Left lung (tissue), 10 donors: ENCODE data around the gene POU6F2. TPM values are rescaled to one million over a fixed set of nuclear protein-coding genes. Genes with fewer than 3 reads are reported as not detected.
"Not testable (repeated sequence)": the region's sequence is repeated elsewhere in the genome, so short reads cannot be mapped to it uniquely, and the experiment has no call there.

Experiments
- ATAC-seq: fragments of 200-7000 bp; cut with Tn5 transposase; one replicate; pipeline ENCODE4 v1.9.1; 2020; ENCODE audit warnings: moderate library complexity
- DNase-seq, 4 donors: peaks; one replicate each; pipeline ENCODE4 v3.0.0-alpha.2; 2013 to 2020
- H3K27ac ChIP-seq, 2 donors: fragments of 200-600 bp; sonication (generic) in 1 of 2; one replicate each; pipeline versions ENCODE4 v1.5.0 to v1.8.0; 2020 to 2021
- H3K27me3 ChIP-seq, 2 donors: fragments of 200-600 bp; sonication (generic) in 1 of 2; one replicate each; pipeline versions ENCODE4 v1.5.0 to v1.8.0; 2020 to 2021
- H3K36me3 ChIP-seq, 2 donors: fragments of 200-600 bp; sonication (generic) in 1 of 2; one replicate each; pipeline versions ENCODE4 v1.5.0 to v1.8.0; 2020 to 2021
- H3K4me1 ChIP-seq, 2 donors: fragments of 200-600 bp; one replicate each; pipeline ENCODE4 v1.8.0; 2021
- H3K4me3 ChIP-seq, 2 donors: fragments of 200-600 bp; sonication (generic) in 1 of 2; one replicate each; pipeline versions ENCODE4 v1.5.0 to v1.8.0; 2020 to 2021; ENCODE audit warnings: mild to moderate bottlenecking in 1 of 2
- H3K9me3 ChIP-seq, 2 donors: fragments of 200-600 bp; sonication (generic) in 1 of 2; one replicate each; pipeline versions ENCODE4 v1.5.0 to v1.8.0; 2020 to 2021
- CTCF ChIP-seq, 2 donors: fragments of 200-600 bp; sonication (generic) in 1 of 2; IDR thresholded peaks; one replicate each; pipeline versions ENCODE4 v1.5.0 to v1.8.0; 2021; ENCODE audit warnings: antibody characterized with exemption in 2 of 2
- intact Hi-C, 2 donors: fragments of 100-400 bp; cut with DNase I; formaldehyde crosslinking; loops; one replicate each; pipeline versions ENCODE4 v1.11.2 to v1.14.2; 2022
- polyA plus RNA-seq, 6 donors: library from polyadenylated mRNA; unstranded; fragments of 120-200 nt; gene quantifications; one replicate each; pipeline ENCODE4 v1.2.1, GENCODE V29; 2013; ENCODE audit not compliant: insufficient read length in 6 of 6
- total RNA-seq, 2 donors: library from RNA; stranded (reverse); fragmentation: NEBNext Ultra II Directional; extraction: Animal tissue kit (Norgen Biotek cat#: 25700); gene quantifications; one replicate each; pipeline ENCODE4 v1.2.1, GENCODE V29; 2021
- donor health status: DM: no; HTN: yes; CAD: no.
- donor health status: DM: no; HTN: no; CAD: no.

The POU6F2 gene
- total and polyA plus RNA-seq, 8 donors, result 0.08 to 0.32 (median 0.18) TPM; not detected in 3

- TF ChIP-seq CTCF (IDR thresholded peaks at IDR 0.05), result no peak
- no peaks in the 10 kb centered on the region for H3K27me3 ChIP-seq
- intact Hi-C loops, result no loop called here
- no peaks in the 10 kb centered on the region for H3K4me1 ChIP-seq
- H3K9me3 ChIP-seq, result no peaks in the 10 kb centered on the region
- H3K27ac ChIP-seq, result no peak overlapping the region
- ATAC-seq, result no peak
- no peak for DNase-seq
- no peak overlapping the region for H3K4me3 ChIP-seq
- H3K36me3 ChIP-seq, result no peaks in the 10 kb centered on the region
Observed at GRCh38 chr7:39375047-39375873, 397.6 kb downstream of the POU6F2 start.

- no peaks in the 10 kb centered on the region for H3K4me1 ChIP-seq
- H3K27ac ChIP-seq, result no peak overlapping the region
- H3K4me3 ChIP-seq, result no peak overlapping the region
- H3K27me3 ChIP-seq, result no peaks in the 10 kb centered on the region
- no peaks in the 10 kb centered on the region for H3K9me3 ChIP-seq
- H3K36me3 ChIP-seq, result no peaks in the 10 kb centered on the region
- intact Hi-C loops, result no loop called here
- DNase-seq (no peak), ATAC-seq (no peak)
- no peak for TF ChIP-seq CTCF (IDR thresholded peaks at IDR 0.05)
Observed at GRCh38 chr7:39375874-39376190, 398.1 kb downstream of the POU6F2 start.

- H3K4me1 ChIP-seq, H3K27ac ChIP-seq, H3K9me3 ChIP-seq, ATAC-seq, DNase-seq, H3K36me3 ChIP-seq, H3K4me3 ChIP-seq, H3K27me3 ChIP-seq, intact Hi-C loops: not testable (repeated sequence)
Observed at GRCh38 chr7:39376881-39377280, 399.2 kb downstream of the POU6F2 start.

- Histone ChIP-seq H3K36me3 (no peaks in the 10 kb centered on the region), H3K4me3 (no peak overlapping the region), H3K4me1 (no peaks in the 10 kb centered on the region), H3K27ac (no peak overlapping the region), H3K9me3 (no peaks in the 10 kb centered on the region), H3K27me3 (no peaks in the 10 kb centered on the region)
- intact Hi-C loops, result no loop called here
- no peak for TF ChIP-seq CTCF (IDR thresholded peaks at IDR 0.05)
- ATAC-seq (no peak), DNase-seq (no peak)
Observed at GRCh38 chr7:39379416-39379815, 401.7 kb downstream of the POU6F2 start.

GRCh38 chr7:39383136-39383535 is 405.4 kb downstream of the POU6F2 start:
- Histone ChIP-seq H3K9me3 (no peaks in the 10 kb centered on the region), H3K4me3 (no peak overlapping the region), H3K27me3 (no peaks in the 10 kb centered on the region), H3K36me3 (no peaks in the 10 kb centered on the region), H3K27ac (no peak overlapping the region), H3K4me1 (no peaks in the 10 kb centered on the region)
- intact Hi-C loops, result no loop called here
- TF ChIP-seq CTCF (IDR thresholded peaks at IDR 0.05), result no peak
- ATAC-seq, result no peak
- DNase-seq, result no peak

- intact Hi-C loops, result no loop called here
- no peaks in the 10 kb centered on the region for H3K9me3 ChIP-seq
- no peak overlapping the region for H3K27ac ChIP-seq
- H3K36me3 ChIP-seq, result no peaks in the 10 kb centered on the region
- no peak for ATAC-seq
- H3K27me3 ChIP-seq, result no peaks in the 10 kb centered on the region
- TF ChIP-seq CTCF (IDR thresholded peaks at IDR 0.05), result no peak
- H3K4me3 ChIP-seq, result no peak overlapping the region
- no peaks in the 10 kb centered on the region for H3K4me1 ChIP-seq
- no peak for DNase-seq
Observed at GRCh38 chr7:39384386-39384785, 406.7 kb downstream of the POU6F2 start.
